ENCODE measurements around the gene PRLR. TPM values are rescaled to one million over a fixed set of nuclear protein-coding genes. Genes with fewer than 3 reads are reported as not detected.

Gene PRLR
- total RNA-seq, 1 donor from 2014 or later = 0.21 TPM

- Mint-ChIP-seq H3K4me1 (ENCODE audit: unreplicated experiment) (peaks cover 9% of the 10 kb centered on the region), H3K9me3 (ENCODE audit: unreplicated experiment) (no peaks in the 10 kb centered on the region), H3K36me3 (ENCODE audit: low read depth, unreplicated experiment) (no peaks in the 10 kb centered on the region), H3K27ac (ENCODE audit: unreplicated experiment) (no peak overlapping the region), H3K4me3 (ENCODE audit: unreplicated experiment) (no peak overlapping the region), H3K27me3 (ENCODE audit: unreplicated experiment) (no peaks in the 10 kb centered on the region)
- TF ChIP-seq, protein P1, sequence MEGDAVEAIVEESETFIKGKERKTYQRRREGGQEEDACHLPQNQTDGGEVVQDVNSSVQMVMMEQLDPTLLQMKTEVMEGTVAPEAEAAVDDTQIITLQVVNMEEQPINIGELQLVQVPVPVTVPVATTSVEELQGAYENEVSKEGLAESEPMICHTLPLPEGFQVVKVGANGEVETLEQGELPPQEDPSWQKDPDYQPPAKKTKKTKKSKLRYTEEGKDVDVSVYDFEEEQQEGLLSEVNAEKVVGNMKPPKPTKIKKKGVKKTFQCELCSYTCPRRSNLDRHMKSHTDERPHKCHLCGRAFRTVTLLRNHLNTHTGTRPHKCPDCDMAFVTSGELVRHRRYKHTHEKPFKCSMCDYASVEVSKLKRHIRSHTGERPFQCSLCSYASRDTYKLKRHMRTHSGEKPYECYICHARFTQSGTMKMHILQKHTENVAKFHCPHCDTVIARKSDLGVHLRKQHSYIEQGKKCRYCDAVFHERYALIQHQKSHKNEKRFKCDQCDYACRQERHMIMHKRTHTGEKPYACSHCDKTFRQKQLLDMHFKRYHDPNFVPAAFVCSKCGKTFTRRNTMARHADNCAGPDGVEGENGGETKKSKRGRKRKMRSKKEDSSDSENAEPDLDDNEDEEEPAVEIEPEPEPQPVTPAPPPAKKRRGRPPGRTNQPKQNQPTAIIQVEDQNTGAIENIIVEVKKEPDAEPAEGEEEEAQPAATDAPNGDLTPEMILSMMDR (IDR thresholded peaks at IDR 0.05; ENCODE audit: unreplicated experiment) = no peak
- no peak for DNase-seq (ENCODE audit: low spot score)
Observed at GRCh38 chr5:35158622-35159369, 71.5 kb downstream of the PRLR start.

DNA sequence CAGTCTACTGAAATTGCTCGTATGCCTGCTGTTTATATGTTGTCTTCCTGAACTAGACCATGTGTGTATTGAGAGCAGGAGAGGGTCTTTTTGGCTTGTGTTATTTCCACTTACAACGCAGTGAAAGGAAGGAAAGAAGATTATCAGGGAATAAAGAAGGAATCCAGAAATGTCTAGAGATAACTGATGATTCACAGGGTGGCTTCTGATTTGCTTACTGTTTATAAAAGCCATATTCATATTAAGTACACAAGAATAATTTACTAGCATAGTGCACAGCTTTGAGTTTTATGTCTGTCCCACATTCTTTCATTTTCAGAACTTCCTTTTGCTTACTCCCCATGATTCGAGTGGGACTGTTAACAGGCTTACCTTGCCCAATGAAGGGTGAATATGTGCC lies 72.1 kb downstream of the PRLR start:
- DNase-seq (ENCODE audit: low spot score) = no peak
- TF ChIP-seq, protein P1 (IDR thresholded peaks at IDR 0.05; ENCODE audit: unreplicated experiment) = no peak
- Mint-ChIP-seq H3K4me3 (ENCODE audit: unreplicated experiment) (no peak overlapping the region), H3K36me3 (ENCODE audit: low read depth, unreplicated experiment) (no peaks in the 10 kb centered on the region), H3K27me3 (ENCODE audit: unreplicated experiment) (peaks cover 2% of the 10 kb centered on the region), H3K27ac (ENCODE audit: unreplicated experiment) (no peak overlapping the region), H3K9me3 (ENCODE audit: unreplicated experiment) (no peaks in the 10 kb centered on the region), H3K4me1 (ENCODE audit: unreplicated experiment) (peaks cover 9% of the 10 kb centered on the region)

GRCh38 chr5:35153375-35153932 lies 76.8 kb downstream of the PRLR start:
- Mint-ChIP-seq H3K27me3 (ENCODE audit: unreplicated experiment) (peaks cover 2% of the 10 kb centered on the region), H3K9me3 (ENCODE audit: unreplicated experiment) (no peaks in the 10 kb centered on the region), H3K4me3 (ENCODE audit: unreplicated experiment) (no peak overlapping the region), H3K4me1 (ENCODE audit: unreplicated experiment) (peaks cover 7% of the 10 kb centered on the region), H3K36me3 (ENCODE audit: low read depth, unreplicated experiment) (no peaks in the 10 kb centered on the region), H3K27ac (ENCODE audit: unreplicated experiment) (no peak overlapping the region)
- DNase-seq (ENCODE audit: low spot score) = no peak
- TF ChIP-seq, protein P1 (IDR thresholded peaks at IDR 0.05; ENCODE audit: unreplicated experiment) = no peak

- H3K4me3 Mint-ChIP-seq (ENCODE audit: unreplicated experiment) = no peak overlapping the region
- no peak for DNase-seq (ENCODE audit: low spot score)
- no peaks in the 10 kb centered on the region for H3K36me3 Mint-ChIP-seq (ENCODE audit: low read depth, unreplicated experiment)
- H3K9me3 Mint-ChIP-seq (ENCODE audit: unreplicated experiment) = no peaks in the 10 kb centered on the region
- TF ChIP-seq, protein P1 (IDR thresholded peaks at IDR 0.05; ENCODE audit: unreplicated experiment) = no peak
- no peak overlapping the region for H3K27ac Mint-ChIP-seq (ENCODE audit: unreplicated experiment)
- peaks cover 2% of the 10 kb centered on the region for H3K27me3 Mint-ChIP-seq (ENCODE audit: unreplicated experiment)
- no peaks in the 10 kb centered on the region for H3K4me1 Mint-ChIP-seq (ENCODE audit: unreplicated experiment)
Observed at GRCh38 chr5:35152733-35153132, 77.6 kb downstream of the PRLR start.
